Measurements from ENCODE around the gene SNCA.
A peak's percentile ranks its signal among the peaks of the same experiment; 100 is the strongest.

- peak in 3 of 4 experiments; percentile 32 to 57 (median 37) for TF ChIP-seq CTCF (IDR thresholded peaks at IDR 0.05)
- no peak for TF ChIP-seq POLR2A (IDR thresholded peaks at IDR 0.05)
- no peak for TF ChIP-seq POLR2AphosphoS5 (IDR thresholded peaks at IDR 0.05)
Observed at GRCh38 chr4:89868999-89869589, 32.1 kb upstream of the SNCA start.
